ENCODE results near the gene PCSK6.

The PCSK6 gene

DNA sequence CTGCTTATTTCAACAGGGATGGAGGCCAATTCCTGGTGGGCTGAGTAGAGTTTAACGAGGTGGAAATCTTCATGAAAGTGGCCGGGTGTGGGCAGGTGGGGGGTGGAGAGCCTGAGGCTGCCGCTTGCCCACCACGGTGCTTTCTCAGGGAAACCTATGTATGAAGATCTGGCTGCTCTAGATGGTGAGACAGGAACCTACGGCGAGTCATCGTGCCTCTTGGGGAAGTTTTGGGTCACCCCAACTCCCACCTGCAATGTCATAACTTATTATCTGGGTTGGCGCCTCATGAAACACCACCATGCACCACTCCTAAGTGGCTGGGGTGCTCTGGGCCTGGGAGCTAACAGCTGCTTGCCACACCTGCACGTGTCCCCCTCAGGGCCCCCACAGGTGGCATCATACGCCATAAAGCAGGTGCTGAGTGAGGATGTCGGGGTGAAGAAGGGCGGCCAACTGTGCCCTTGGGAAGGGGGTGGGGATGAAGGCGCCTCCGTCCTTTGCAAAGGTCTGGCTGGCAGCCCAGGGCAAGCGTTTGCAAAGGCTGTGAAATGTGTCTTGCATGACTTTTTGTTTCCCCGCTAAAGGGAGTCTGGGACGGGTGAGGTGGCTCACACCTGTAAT, 166.5 kb downstream of the PCSK6 start:
- DNase-seq: no peak

DNA sequence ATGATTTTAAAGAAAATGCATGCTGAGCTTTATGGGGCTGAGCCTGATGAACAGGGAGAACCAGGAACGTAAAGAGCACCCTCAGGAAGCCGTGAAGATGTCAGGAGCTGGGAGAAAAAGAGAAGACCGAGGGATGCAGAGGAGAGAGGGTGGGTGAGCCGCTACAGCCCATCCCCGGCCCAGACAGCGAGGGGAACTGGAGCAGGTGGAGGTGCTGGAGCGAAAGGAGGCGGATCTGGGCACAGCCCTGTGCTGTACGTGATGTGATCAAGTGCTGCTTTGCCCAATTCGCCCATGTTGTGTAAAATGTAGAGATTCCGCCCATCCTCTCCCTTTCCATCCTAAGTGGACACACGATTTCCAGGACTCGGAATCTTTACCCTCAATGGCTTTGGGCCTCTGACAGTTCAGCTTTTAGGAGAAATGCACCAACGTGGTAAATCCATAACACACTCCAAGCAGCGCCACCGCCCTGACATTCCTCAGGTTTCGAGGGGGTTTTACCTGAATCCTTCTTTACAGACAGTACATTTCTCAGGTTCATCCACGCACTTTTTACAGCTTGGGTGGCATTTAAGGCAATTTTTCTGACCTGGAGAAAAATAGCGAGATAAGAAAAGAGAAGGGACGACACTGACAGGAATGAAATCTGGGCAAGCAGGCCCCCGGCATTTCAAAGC, 167.4 kb downstream of the PCSK6 start:
- no peak for DNase-seq

GRCh38 chr15:101320501-101321052, 168.9 kb downstream of the PCSK6 start:
- DNase-seq: no peak

DNA sequence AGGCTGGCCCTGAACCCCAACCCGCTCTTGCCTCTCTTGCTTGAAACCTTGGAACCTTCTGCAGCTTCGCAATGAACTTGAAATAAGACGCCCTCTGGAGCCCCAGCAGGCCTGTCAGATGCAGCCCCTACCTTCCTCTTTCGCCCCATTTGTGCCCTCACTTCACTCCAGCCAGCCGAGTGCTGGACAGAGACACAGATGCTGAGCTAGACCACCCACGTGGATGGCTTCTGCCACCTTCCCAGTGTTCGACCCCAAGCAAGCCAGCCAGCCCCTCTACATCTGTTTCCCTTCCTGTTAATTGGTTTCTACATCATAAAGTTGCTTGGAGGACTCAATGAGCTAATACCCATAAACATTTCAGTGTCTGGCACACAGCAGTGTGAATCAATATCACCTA, 170.7 kb downstream of the PCSK6 start:
- DNase-seq: no peak

DNA sequence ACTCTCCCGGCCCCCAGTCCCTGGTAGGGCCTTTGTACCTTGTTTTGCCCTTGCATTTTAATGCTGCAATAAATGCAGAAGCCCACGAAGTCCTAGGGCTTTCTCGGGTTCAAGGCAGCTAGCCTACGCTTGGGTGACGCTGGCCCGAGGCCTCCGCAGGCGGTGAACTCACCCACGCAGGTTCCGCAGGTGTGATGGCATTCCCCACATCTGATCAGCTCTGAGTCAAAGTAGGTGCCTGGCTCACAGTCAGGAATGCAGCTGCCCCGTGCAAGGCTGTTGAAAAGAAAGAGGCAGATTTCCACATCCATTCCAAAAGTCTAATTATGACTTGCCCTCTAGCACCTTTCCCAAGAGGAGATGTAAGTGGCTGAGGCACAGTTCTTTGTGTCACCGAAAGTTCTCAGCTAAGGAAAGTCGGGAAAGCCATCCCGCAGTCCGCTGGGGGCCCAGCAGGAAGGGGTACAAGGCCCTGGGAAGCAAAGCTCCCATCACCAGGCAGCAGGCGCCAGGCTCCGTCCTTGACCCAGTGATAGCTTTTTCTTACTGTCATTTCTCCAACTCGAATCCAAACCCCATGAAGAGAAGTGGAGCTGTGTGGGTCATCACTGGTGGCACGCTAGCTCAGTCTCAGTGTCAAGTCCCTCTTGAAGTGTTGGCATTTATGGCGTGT, 171.2 kb downstream of the PCSK6 start:
- DNase-seq: no peak

DNA sequence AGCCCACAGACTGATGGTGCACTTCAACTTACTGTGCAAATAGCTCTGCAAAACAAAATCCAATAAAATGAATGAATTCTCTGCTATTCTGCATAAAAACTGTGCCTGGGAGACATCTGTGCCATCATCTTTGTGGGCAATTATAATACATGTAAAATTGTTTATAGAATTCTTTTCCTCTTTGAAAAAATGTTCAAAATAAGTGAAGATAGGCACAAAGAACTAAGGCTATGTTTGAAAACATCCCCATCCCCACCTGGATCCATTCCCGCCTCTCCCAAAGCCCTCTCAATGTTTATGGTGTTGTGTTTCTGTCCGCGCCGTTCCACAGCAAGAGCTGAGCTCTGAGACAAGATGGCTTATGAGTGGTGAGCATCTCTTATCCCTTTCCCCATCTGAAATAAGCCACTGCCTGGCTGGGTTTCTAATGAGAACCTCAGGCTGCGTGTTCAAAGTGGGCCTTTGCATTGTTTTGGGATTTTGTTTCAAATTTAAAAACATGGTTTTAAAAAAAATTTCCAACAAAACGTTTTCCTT, 172.1 kb downstream of the PCSK6 start:
- no peak for DNase-seq

DNA sequence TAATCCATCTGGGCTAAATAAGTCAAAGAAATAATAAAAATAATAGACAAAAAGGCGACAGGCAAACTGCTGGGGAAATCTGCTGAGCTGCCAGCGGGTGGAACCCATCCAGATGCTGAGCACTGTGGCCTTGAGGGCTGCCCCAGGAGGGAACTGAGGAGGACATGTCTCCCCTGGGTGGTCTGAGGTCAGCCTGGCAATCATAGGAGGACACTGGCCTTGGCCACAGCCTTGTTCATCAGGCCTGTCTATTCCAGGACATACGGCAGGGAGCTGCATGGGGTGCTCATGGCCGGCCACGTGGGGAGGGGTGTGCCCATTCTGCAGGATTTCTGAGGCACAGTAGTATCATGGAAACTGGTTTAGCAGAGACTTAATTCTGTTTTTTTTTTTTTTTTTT, 173.0 kb downstream of the PCSK6 start:
- DNase-seq: no peak

DNA sequence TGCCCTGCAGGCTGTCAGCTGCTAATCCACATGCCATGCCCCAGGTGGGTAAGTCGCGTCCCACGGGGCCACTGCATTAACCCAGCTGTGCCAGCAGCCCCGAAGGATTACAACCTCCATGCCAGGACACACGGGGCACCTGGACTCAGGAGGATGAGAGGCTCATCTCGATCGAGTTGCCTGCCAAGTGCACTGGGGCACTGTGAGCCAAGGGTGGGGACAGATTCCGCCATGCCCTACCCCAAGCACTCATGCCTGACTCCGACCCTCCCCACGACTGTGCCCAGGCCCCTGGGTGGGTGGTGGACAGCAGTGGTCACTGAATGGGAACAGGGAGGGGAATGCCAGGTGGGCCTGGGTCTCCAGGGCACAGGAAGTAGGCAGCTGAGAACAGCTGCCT, 173.8 kb downstream of the PCSK6 start:
- no peak for DNase-seq

DNA sequence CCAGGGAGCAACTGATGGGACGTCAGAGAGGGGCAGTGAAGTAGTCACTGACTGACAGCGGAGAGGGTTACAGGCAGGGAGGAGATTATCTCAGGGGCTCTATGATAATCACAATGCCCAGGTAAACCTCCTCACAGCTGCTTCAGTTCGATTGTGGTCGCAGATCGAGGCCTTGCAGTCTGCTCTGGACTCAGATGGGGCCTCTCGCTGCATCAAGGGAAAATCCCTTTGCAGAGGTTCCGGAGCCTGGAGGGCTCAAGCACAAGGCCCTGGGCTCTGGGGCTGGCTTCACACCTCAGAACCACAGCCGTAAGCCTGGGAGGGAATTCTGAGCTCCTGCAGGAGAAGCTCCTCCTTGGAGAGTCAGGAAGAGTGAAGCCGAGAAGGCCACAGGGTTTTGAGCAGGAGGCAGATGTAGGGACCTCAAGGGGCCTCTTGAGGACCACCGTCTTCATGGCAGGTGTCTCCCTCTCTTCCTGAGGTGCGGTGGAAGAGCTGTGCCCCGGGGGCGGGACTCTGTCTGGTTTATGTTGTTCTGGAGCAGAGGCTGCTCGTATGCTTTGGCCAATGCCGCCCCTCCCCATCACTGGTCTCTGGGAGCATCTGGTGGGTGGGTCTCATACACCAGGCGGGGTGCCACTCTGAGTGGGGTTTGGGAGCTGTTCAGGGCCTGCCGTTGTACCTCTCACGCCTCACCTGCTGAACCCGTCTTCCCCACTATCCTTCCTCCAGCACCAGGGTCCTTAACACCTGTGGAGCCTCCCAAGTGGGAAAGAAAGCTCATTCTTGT, 175.0 kb downstream of the PCSK6 start:
- no peak for DNase-seq

GRCh38 chr15:101313041-101313761, 176.3 kb downstream of the PCSK6 start:
- no peak for DNase-seq

DNA sequence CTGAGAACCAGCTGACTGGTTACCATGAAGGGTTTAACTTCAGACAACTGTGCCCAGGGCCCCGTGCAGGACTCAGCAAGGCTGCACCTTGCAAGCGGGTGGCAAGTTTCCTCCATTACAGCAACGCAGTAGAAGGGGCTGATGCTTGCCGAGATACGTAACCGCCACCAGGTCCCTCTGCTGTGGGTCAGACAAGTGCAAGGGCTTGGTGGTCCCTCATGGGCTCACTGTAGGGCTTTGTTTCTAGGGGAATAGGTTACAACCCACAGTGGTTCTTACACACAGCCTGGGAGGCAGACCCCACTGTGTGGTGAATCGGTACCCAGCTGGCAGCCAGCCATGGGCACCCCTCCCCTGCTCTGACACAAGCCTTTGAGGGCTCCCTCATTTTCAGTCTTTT, 179.0 kb downstream of the PCSK6 start:
- DNase-seq: no peak

DNA sequence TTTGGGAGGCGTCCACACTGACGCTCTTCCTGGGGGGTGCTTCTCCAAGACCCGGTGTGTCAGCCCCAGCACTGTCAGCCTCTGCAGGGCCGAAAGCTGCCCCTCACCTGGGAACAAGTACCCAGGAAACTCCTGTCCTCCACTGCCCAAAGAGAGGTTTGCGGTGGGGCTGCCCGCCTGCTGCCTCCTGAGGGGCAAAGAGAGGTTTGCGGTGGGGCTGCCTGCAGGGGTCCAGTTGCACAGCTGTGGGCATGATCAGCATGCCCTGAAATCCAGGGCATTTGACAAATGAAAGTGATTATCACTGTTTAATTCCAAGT, 179.4 kb downstream of the PCSK6 start:
- no peak for DNase-seq

DNA sequence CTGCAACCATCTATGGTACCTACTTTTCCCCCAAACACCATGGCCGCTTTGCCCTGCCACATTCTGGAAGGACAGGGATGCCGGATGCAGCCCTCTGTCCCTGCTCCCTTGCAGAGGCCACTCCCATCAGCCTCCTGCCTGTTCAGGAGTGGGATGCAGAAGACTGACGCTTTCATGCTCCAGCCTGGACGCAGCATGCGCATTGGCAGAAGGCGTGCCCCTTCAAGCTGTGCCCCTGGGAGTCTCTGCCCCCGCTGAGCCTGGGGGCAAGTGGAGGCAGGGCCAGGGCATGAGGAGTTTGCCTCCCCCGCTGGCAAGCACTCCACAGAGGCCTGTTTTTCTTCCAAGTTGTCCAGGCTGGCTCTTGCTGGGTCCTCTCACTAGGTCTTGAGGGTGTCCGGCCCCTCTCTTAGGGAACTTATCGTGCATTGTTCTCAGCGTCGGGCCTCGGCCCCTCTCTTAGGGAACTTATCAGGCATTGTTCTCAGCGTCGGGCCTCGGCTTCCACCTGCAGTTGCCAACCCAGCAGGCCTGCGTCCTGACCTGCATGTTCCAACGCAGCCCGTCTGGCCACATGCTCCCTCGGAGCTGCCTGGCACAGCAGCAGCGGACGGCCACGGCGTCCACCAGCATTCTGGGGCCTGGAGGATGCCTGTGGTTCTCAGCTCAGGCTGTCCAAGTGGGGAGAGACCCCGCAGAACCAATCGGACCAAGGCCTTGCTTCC, 179.9 kb downstream of the PCSK6 start:
- DNase-seq: no peak

DNA sequence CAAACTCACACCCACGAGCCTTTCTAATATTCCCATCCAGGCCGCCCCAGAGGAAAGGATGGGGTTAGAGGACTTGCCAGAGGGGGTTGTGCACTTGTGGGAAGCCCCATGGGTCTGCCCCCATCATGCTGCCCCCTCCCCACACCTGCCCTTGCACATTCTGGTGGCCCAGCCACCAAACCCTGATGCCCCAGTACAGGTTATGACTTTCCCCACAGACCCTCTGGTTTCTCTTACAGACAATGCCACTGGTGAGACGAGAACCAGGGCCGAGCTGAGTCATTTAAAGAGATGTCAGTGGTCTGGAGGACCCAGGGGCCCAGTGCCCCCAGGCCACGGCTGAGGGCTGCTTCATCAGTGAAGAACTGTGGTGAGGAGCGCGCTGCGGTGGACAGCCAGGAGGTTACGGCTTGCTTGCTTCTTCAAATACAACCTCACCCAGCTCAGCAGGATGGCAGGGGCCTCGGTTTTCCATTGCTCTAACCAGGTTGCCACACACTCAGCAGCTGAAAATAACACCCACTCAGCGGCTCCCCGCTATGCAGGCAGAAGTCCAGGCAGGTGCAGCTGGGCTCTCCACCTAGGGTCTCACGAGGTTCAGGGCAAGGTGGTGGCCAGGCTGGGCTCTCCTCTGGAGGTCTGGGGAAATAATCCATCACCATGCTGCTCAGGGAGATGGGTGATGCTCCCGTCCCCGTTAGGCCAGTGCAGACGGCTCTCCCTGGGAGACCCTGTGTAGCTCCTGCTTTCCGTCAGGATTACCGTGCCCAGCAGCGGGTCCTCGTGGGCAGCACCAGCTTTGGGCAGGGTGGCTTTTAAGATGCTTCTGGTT, 180.7 kb downstream of the PCSK6 start:
- DNase-seq: no peak

DNA sequence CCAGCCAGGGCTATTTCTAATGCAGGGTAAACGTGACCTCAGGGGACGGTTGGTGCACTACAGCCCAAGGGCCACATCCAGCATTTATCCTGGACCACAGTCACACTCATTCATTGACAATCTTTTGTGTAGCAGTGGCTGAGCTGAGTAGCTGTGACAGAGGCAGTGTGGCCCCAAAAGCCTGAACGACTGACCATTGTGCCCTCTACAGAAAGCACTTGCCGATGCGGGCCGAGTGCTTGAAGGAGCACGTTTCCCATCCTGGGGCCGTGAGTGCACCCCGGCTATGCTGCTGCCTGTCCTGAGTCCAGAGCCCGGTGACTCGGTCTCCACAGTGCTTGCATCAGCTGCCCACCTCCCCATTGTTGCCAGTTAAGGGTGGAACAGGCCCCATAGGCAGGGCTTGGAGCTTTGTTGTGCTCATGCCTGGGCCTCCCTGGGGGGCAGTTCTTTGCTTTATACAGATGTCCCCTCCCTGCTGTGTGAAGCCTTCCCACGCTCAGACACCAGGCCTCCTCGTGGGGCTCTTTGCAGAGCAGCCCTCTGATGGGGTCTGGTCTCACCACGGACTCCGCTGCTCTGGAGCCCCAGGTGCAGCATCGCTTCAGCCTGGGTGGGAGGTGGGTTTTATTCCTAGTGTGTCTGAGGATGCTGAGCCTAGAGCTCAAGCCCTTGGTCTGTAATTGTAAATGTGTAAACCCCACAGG, 181.5 kb downstream of the PCSK6 start:
- DNase-seq: no peak

- DNase-seq: no peak
Observed at GRCh38 chr15:101307048-101307896, 182.2 kb downstream of the PCSK6 start.

DNA sequence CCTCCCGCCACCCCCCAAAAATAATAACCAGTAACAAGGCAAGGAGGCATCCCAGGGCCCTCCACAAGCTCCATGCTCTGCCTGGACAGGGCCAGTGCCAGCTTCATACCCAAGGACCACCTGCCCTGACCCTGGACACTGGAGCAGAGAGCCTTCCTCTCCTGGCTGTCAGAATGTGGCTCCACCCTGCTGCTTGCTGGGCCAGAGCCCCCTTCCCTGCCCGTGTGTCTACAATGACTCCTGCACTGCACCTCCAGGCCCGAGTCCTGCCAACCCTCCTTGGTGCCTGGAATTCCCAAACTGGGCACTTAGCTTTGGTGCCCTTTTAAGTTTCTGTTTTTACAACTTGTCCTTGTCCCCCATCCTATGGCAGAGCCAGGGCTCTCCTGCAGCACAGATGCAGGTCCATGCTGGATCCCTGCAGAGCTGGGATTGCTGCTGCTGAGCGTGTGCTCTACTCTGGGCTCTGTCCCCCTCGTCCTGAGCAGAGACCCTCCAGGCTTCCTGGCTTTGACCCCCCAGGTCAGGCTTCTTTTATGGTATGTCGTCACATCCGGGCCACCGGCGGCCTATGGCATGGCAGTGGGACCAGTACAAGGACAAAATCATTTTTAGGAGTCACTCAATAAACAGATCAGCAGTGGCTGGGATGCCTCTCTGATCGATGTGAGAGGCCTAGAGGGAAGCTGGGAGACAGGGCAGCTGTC, 183.0 kb downstream of the PCSK6 start:
- DNase-seq: no peak

DNA sequence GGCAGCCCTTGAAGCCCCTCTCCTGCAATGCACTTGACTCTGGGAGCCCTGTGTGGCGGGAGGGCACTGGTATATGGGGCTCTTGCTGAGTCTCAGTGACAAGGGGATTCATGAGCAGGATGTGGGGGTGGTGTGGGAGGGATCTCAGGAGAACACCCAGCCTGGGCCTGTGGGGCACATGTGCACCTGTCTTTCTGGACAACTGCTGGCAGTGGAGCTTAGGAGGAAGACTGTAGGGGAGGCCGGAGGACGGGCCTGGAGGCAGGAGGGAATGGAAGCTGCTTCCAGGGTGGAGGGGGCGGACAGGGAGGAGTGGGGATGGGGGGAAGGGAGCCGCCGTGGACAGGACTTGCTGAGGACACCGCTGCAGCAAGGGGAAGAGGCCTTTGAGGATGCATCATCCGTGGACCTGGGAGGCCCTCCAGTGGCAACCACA, 183.7 kb downstream of the PCSK6 start:
- no peak for DNase-seq
